NK-92 (cell line): Measurements from ENCODE around the gene SULT4A1.
"Not testable (repeated sequence)": the region's sequence is repeated elsewhere in the genome, so short reads cannot be mapped to it uniquely, and the experiment has no call there.

Experiments used
- DNase-seq: peaks from one replicate; lab custom pipeline; 2025; ENCODE audit not compliant: unreplicated experiment; lab: John Stamatoyannopoulos, UW

SULT4A1 gene, protein sequence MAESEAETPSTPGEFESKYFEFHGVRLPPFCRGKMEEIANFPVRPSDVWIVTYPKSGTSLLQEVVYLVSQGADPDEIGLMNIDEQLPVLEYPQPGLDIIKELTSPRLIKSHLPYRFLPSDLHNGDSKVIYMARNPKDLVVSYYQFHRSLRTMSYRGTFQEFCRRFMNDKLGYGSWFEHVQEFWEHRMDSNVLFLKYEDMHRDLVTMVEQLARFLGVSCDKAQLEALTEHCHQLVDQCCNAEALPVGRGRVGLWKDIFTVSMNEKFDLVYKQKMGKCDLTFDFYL

DNA sequence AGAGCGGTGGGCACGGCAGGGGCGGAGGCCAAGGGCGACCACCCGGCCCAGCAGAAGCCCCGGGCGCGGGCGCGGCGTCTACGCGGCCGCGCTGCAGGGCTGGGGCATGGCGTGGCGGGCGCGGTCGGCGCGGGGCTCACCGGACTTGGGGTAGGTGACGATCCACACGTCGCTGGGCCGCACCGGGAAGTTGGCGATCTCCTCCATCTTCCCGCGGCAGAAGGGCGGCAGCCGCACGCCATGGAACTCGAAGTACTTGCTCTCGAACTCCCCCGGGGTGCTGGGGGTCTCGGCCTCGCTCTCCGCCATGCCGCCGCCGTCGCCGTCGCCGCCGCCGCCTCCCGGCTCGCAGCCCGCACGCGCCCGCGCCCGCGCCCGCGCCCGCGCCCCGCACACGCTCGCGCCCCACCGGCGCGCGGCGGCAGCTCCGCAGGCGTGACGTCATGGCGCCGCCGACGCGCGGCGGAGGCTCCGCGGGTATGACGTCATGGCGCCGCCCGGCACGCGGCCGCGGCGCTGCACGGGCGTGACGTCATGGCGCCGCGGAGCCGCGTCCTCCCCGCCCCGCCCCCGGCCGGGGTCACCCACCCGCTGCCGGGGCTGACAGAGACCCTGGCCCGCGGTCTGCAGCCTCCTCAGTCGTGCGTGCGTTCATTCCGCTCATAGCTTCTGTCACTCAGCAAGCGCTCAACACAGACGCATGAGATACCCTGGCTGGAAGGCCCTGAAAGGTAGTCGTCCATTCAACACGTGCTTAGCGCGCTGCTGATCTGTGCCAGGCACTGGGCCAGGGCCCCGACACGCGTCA is at the start of gene SULT4A1:
Gene SULT4A1 (minus strand): TSS at position 440 of the 808 bp plus-strand sequence. CDS start 131 bp downstream, at position 309.
- no peak for DNase-seq

GRCh38 chr22:43911351-43911750 is 49.0 kb upstream of the SULT4A1 start:
- DNase-seq, result no peak

DNA sequence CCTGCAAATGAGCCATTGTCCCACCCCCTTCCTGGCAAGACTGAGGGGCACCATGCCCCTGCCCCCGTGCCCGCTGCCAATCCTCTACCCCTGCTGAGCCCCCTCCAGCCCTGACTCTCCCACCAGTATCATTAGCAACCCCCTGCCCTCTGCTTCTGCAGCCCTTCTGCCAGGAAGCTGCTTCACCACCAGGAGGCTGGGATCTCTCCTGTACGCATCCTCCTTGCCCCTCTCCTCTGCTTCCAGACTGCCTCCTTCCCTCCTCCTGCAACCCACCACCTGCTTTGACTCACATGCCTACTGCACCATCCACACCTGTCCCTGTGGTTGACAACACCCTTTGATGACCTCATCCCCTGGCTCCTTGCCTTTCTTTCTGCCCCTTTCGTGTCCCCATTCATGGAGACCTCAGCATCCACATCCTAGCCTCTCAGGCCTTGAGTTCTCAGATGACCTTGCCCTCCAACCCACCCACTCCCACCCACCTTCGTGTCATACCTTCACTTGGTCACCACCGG is 47.9 kb upstream of the SULT4A1 start:
- no peak for DNase-seq

DNA sequence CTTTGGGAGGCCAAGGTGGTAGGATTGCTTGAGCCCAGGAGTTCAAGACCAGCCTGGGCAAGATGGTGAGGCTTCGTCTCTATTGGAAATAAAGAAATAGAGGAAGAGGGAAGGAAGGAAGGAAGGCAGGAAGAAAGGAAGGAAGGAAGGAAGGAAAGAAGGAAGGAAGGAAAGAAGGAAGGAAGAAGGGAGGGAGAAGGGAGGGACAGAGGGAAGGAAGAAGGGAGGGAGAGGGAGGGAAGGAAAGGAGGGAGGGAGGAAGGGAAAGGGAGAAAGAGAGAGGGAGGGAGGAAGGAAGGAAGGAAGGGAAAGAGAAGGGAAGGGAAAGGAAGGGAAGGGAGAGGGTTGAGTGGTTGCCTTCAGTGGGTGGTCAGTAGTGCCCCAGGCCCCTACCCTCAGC is 47.4 kb upstream of the SULT4A1 start:
- DNase-seq, result no peak

DNA sequence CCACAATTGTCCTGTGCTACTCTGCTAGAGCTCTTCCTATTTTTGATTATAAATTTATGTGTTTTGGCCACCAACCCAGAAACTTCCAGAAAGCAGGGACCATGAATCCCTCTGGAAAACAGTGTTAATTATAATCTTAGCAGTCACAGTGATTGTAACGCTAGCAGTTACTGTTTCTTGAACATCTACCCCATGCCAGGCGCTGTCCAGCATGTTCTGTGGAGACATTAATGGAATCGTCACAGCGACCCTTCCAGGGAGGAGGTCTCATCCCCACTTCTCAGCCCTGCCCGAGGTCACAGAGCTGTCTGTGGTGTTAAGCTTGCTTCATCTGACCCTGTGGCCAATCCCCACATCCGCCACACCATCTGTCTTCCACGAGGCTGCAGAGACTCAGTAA is 43.4 kb upstream of the SULT4A1 start:
- no peak for DNase-seq

- DNase-seq, result not testable (repeated sequence)
Observed at GRCh38 chr22:43904412-43904811, 42.1 kb upstream of the SULT4A1 start.

DNA sequence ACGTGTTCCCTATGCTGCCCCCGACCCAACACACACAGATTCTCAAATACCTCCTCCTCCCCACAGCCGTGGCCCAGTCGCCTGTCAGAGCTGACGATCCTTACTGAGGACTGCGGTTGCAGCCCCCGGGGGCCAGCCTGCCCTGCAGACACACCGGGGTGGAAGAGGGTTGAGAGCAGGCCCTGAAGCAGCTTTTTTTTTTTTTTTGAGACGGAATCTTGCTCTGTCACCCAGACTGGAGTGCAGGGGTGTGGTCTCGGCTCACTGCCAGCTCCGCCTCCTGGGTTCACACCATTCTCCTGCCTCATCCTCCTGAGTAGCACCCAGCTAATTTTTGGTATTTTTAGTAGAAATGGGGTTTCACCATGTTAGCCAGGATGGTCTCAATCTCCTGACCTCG is 40.7 kb upstream of the SULT4A1 start:
- DNase-seq, result not testable (repeated sequence)

- DNase-seq, result no peak
Observed at GRCh38 chr22:43901976-43902643, 39.8 kb upstream of the SULT4A1 start.

- no peak for DNase-seq
Observed at GRCh38 chr22:43900206-43900605, 37.9 kb upstream of the SULT4A1 start.

GRCh38 chr22:43897751-43898261 is 35.5 kb upstream of the SULT4A1 start:
- DNase-seq, result no peak

- DNase-seq, result no peak
Observed at GRCh38 chr22:43895986-43896645, 33.8 kb upstream of the SULT4A1 start.

GRCh38 chr22:43894122-43894521 is 31.8 kb upstream of the SULT4A1 start:
- DNase-seq, result no peak

- DNase-seq, result no peak
Observed at GRCh38 chr22:43893266-43893665, 31.0 kb upstream of the SULT4A1 start.

- DNase-seq, result no peak
Observed at GRCh38 chr22:43892183-43892894, 30.0 kb upstream of the SULT4A1 start.

DNA sequence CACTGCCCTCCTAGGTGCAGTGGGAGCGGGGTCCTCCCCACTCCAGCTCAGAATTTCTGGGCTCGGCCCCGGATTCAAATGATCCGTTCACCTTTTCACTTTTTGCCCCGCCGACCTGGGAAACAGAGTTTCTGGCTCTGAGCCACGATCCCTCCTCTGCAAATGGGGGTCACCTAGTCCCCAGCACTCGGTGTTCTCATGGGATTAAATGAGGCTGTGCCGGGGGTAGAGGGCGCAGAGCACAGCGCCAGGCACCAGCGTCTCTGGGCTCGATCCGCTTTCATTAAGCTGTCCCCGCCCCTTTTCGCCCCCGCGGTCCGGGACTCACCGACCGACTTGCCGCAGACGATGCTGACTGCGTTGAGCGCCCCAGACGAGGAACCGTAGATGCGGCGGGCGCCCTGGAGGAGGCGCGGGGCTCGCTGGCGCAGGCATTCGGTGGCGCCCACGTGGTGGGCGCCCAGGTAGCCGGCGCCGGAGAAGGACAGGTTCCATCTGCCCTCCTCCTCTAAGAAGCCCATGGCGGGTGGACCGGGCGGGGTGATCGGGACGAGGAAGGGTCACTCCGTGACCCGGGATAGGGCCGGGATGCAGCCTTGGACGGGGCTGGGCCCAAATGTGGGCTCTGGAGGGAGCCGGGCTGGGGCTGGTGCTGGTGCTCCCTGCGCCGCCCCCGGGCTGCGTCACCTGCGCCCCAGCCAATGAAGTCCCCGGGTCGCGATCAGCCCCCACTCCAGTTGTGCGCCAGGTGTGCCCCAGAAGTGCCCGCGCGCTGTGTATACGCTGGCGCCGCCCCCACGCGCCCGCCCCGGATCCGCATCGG is 29.3 kb upstream of the SULT4A1 start, which contains the start of gene PNPLA5:
Gene PNPLA5 (minus strand): TSS at position 654 of the 823 bp plus-strand sequence. CDS start 133 bp downstream, at position 521.
- DNase-seq, result no peak

GRCh38 chr22:43890901-43891331 is 28.6 kb upstream of the SULT4A1 start:
- DNase-seq, result no peak

- DNase-seq, result no peak
Observed at GRCh38 chr22:43889860-43890253, 27.5 kb upstream of the SULT4A1 start.

DNA sequence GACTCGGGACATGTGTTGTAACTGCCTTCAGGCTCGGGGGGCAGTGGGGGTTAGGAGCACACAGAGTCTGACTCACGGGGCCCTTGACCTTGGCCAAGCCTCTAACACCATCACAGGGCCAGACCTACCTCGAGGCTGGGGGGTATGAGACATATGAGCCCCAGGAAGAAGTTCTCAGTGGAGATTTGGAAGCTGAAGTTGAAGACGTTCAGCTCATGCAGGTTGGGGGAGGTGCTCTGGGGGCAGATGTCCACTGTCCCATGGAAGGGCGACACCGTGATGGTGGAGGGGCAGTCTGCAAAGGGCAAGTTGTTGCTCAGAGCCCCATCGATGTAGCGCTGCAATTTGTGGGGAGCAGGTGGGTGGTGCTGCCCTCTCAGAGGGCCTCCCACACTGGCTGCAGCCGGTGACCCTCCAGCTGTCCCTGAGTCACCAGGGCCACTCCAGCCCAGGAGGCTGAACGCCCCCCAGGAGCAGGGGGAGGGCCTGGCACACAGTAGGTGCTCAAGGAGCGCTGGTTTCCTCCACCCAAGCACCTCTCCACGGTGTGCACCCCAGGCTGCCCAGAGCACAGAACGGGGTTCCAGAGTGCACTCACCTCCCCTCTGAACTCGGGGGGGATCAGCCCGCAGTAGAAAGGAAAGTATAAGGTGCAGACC is 27.0 kb upstream of the SULT4A1 start:
- no peak for DNase-seq

DNA sequence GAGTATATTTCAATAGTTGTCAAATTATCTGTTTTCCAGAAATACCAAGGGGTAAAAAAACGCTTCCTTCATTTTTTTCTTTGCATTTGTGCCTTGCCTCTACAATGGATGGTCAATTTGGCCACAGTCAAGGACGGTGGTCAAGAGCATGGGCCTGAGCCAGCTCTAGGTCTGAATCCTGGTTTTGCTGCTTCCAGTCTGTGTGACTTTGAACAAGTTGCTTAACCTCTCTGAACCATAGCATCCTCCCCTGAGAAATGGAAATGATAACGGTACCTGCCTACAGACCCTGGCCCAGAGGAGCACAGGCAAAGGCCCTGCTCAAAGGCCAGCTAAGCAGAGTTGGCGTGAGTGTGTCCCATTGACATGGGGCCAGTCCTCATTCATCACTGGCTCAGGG is 26.4 kb upstream of the SULT4A1 start:
- DNase-seq, result no peak
